Immature natural killer cell (primary cell): Measurements from ENCODE around the gene KIF3A. TPM values are rescaled to one million over a fixed set of nuclear protein-coding genes. Genes with fewer than 3 reads are reported as not detected.

Source experiments
- DNase-seq, 3 donors: peaks; one replicate each; pipeline ENCODE4 v3.0.0; 2022; ENCODE audit warnings: mixed read lengths in 1 of 3
- H3K27ac Mint-ChIP-seq, 6 donors: one replicate each; pipeline ENCODE4 v1.8.0; 2020; ENCODE audit warnings: mixed read lengths in 6 of 6, mild to moderate bottlenecking in 5 of 6, inconsistent platforms in 4 of 6, moderate library complexity in 3 of 6
- H3K27me3 Mint-ChIP-seq, 3 donors: one replicate each; pipeline ENCODE4 v1.8.0; 2020 to 2021; ENCODE audit warnings: low read depth in 3 of 3, mild to moderate bottlenecking in 3 of 3, mixed read lengths in 3 of 3, moderate library complexity in 3 of 3, inconsistent platforms in 1 of 3
- H3K36me3 Mint-ChIP-seq, 3 donors: one replicate each; pipeline ENCODE4 v1.8.0; 2020; ENCODE audit warnings: mixed read lengths in 3 of 3, inconsistent platforms in 2 of 3, mild to moderate bottlenecking in 2 of 3
- H3K4me1 Mint-ChIP-seq, 2 donors: one replicate each; pipeline ENCODE4 v1.8.0; 2020; ENCODE audit warnings: inconsistent platforms in 2 of 2, mild to moderate bottlenecking in 2 of 2, mixed read lengths in 2 of 2, moderate library complexity in 1 of 2
- H3K4me3 Mint-ChIP-seq, 5 donors: one replicate each; pipeline ENCODE4 v1.8.0; 2020; ENCODE audit warnings: mild to moderate bottlenecking in 5 of 5, mixed read lengths in 5 of 5, inconsistent platforms in 3 of 5, moderate library complexity in 3 of 5
- H3K9me3 Mint-ChIP-seq, 6 donors: one replicate each; pipeline ENCODE4 v1.8.0; 2020; ENCODE audit warnings: mild to moderate bottlenecking in 6 of 6, mixed read lengths in 6 of 6, inconsistent platforms in 4 of 6, moderate library complexity in 3 of 6
- polyA plus RNA-seq, 3 donors: library from polyadenylated mRNA; unstranded; fragments of 300-500 nt; fragmentation: Illumina TruSeq; gene quantifications; one replicate each; pipeline ENCODE4 v1.2.3, GENCODE V29; 2021

KIF3A gene
- 10 to 100 TPM in 1 of 3 donors, 1 to 10 TPM in 2; 7.4 to 13.5 (median 8.2) TPM for polyA plus RNA-seq

DNA sequence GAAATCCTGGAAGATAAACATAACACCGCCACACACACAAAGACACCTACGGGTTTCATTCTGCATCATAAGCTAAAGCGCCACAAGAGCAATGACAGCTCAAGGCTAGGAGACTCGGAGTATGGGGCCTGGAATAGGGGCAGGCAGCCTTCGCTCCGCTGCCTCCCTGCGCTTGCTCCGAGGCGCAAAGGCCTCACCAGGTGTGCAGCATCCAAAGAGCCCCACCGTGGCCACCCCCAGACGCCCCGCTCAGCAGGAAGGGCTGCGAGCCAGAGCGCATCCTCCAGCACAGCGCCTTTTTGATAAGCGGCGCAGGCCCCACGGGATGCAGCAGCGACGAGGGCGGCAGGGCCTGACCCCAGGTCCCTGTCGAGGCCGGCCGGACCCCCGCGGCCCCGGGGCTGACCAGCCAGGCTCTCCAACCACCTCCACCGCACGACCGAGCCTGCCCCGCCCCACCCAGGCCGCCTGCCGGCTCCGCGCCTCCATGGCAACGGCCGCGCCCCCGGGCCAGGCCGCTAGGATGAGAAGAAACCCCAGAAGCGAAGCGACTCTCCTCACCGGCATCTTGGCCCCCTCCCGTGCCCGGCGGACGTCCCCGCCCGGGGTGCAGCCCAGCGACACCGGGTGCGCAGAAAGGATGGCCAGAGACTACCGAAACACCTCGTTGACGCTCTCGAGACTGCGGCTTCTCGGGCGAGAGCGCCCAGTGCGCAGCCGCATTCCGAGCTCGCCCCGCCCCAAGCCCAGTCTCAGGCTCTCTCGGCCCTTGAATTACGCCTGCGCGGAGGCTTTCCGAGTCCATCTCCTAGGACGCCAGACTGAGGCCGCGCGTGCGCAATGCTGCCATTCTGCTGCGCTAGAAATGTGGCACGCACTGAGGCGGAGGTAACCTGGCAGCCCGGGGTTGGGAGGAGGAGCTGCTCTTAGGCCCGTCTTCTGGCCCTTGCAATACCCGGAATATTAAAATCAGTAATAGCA, at the start of gene KIF3A:
TSS of gene KIF3A (minus strand) at position 694 of the 981 bp plus-strand sequence. CDS start at position 567, 127 bp downstream.
- peaks cover 5 to 20% (median 6%) of the 10 kb centered on the region in 3 donors for H3K27me3 Mint-ChIP-seq
- H3K4me1 Mint-ChIP-seq, result peaks cover 18 to 24% of the 10 kb centered on the region in 2 donors
- peak within 1 kb of the TSS; percentile 77 to 91 (median 88) for H3K27ac Mint-ChIP-seq
- H3K9me3 Mint-ChIP-seq, result peaks cover 0 to 1% (median under 1%) of the 10 kb centered on the region in 6 donors
- peaks cover 0 to 8% (median 6%) of the 10 kb centered on the region in 3 donors for H3K36me3 Mint-ChIP-seq
- H3K4me3 Mint-ChIP-seq, result peak within 1 kb of the TSS; percentile 86 to 94 (median 91)
- DNase-seq, result peak; percentile 97 to 98 (median 98)

DNA sequence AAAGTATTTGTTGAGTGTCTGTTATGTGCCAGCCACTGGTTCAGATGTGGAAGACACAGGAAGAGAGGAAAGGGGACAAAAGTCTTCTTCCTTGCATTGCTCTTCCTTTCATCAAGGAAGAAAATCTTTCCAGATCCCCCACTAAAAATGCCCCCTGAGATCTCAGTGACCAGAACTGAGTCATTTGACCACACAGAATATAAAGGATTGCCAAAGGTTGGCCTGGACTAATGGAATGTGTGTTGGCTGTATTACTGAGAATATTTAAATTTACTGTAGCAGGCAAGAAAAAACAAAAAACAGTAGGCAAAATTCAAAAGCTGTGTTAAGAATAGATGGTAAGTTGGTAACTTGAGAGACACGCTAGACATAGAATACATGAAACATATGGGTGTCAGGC, 49.7 kb upstream of the KIF3A start:
- Mint-ChIP-seq H3K4me1 (no peaks in the 10 kb centered on the region), H3K27ac (no peak overlapping the region), H3K36me3 (no peaks in the 10 kb centered on the region), H3K9me3 (no peaks in the 10 kb centered on the region), H3K4me3 (no peak overlapping the region), H3K27me3 (peaks cover 4 to 6% (median 6%) of the 10 kb centered on the region in 3 donors)
- no peak for DNase-seq

DNA sequence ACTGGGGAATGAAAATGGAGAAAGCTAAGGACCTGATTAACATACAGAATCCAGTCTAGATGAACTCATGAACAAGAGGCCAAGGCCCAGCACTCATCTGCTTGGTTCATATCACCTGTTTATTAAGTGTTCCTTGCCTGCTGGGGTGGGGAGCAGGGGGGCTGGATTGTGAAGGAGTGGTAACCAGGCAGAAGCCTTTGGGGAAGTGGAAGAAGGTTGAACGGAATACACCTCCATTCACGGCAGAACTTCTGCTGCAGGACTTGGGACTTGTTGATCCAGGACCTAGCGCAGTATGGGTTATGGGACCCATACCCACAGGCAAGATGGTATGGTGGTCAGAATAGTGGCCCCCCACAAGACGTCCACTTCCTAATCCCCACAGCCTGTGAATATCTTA, 48.5 kb upstream of the KIF3A start:
- Mint-ChIP-seq H3K27ac (no peak overlapping the region), H3K27me3 (peaks cover 6 to 11% (median 10%) of the 10 kb centered on the region in 3 donors), H3K4me1 (no peaks in the 10 kb centered on the region), H3K4me3 (no peak overlapping the region), H3K36me3 (no peaks in the 10 kb centered on the region), H3K9me3 (no peaks in the 10 kb centered on the region)
- no peak for DNase-seq

DNA sequence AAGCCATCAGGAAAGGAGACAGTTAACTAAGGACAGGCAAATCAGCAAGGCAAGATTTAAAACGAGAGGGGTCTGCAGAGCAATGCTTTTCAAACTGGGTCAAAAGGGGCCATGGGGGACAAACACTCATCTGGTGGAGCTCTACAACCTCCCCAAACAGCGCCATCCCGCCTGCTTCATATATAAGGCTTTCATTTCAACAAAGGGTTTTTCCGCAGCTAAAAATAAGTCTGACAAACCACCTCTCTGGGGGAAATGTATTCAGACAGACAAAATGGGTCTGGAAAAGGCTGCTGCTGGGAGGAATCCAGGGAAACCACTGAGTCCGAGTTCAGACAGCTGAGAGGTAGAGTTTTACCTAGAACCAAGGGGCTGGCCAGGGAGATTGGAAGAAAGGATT, 48.0 kb upstream of the KIF3A start:
- H3K27ac Mint-ChIP-seq, result no peak overlapping the region
- H3K4me1 Mint-ChIP-seq, result no peaks in the 10 kb centered on the region
- H3K9me3 Mint-ChIP-seq, result no peaks in the 10 kb centered on the region
- H3K4me3 Mint-ChIP-seq, result no peak overlapping the region
- H3K36me3 Mint-ChIP-seq, result no peaks in the 10 kb centered on the region
- H3K27me3 Mint-ChIP-seq, result peaks cover 6 to 11% (median 10%) of the 10 kb centered on the region in 3 donors
- DNase-seq, result no peak

DNA sequence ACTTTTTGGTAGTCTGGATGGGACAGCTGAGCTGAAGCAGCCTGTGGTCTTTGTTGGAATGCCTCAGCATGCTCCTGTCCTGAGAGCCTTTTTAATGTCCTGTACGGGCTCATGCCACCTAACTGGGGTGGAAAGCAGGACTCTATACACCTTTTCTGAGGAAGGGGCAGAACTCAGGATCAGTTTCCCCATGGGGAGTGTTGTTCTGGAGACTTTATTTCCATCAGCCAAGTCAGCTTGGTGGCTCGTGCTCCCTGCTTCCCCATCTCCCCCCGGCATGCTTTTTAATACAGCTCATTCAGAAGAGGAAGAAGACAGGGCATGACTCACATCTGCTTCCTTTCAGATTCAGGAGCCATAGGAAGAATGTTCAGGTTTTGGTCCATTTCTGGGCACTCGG, 44.8 kb upstream of the KIF3A start:
- no peak overlapping the region for H3K4me3 Mint-ChIP-seq
- DNase-seq, result no peak
- H3K36me3 Mint-ChIP-seq, result no peaks in the 10 kb centered on the region
- no peaks in the 10 kb centered on the region for H3K9me3 Mint-ChIP-seq
- H3K27ac Mint-ChIP-seq, result no peak overlapping the region
- peaks cover 8 to 13% of the 10 kb centered on the region in 2 donors for H3K4me1 Mint-ChIP-seq
- H3K27me3 Mint-ChIP-seq, result peaks cover 6 to 14% (median 13%) of the 10 kb centered on the region in 3 donors

DNA sequence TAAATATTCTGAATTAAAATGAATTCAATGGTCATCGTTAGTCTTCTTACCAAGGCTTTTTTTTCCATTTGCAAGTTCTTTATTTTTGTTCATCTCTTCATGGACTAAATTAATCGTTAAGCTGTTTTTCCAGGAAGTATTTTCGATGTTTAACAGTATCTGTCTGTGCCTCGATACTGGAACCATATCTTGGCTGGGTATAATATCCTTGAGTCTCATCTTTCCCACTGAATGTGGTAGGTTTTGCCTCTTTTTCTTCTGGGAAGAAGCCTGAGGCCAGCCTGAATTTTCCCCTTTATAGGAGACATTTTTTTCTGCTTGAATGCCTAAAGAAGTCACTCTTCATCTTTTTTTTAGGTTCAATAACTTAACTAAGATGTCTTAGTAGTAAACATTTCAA, 43.7 kb upstream of the KIF3A start:
- Mint-ChIP-seq H3K27ac (no peak overlapping the region), H3K4me1 (peaks cover 10 to 16% of the 10 kb centered on the region in 2 donors), H3K9me3 (no peaks in the 10 kb centered on the region), H3K36me3 (no peaks in the 10 kb centered on the region), H3K27me3 (peaks cover 6 to 14% (median 13%) of the 10 kb centered on the region in 3 donors), H3K4me3 (no peak overlapping the region)
- DNase-seq, result no peak

DNA sequence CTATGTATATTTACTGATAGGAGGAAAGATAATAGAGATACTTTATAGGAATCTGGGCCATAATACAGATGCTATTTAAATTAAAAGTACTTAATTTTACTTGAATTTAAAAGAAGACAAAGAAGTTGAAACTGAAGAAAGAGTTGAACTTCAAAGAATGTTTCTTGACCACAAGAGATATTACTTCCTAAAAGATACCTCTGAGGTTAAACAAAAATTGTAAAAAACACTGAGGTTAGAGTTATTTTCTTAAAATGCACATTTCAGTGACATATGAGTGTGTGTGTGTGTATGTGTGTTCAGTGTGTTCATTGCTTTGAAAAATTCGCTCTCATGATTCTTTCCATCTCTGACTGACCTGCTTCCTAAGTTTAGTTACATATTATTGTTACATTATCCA, 43.2 kb upstream of the KIF3A start:
- Mint-ChIP-seq H3K4me1 (peaks cover 14 to 21% of the 10 kb centered on the region in 2 donors), H3K4me3 (no peak overlapping the region), H3K27me3 (peaks cover 6 to 14% (median 13%) of the 10 kb centered on the region in 3 donors), H3K9me3 (no peaks in the 10 kb centered on the region), H3K36me3 (no peaks in the 10 kb centered on the region), H3K27ac (no peak overlapping the region)
- DNase-seq, result no peak

DNA sequence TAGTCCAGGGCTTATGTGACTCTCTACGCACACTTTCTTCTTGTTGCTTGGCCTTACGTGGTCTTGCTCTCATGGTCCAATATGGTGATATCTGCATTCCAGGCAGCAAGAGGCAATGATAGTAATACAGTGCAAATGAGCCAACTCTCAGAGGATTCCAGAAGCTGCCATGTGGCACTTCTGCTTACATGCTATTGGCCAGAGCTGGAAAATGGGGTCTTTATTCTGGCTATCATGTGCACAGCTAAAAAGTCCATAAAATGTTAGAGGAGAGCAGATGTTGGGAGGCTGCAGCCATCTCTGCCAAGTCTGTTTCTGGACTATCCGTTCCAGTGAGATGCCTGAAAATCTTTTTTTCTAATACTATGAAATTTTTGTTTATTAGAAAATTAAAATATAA, 42.6 kb upstream of the KIF3A start:
- H3K36me3 Mint-ChIP-seq, result no peaks in the 10 kb centered on the region
- H3K4me1 Mint-ChIP-seq, result peaks cover 14 to 26% of the 10 kb centered on the region in 2 donors
- no peak for DNase-seq
- H3K4me3 Mint-ChIP-seq, result no peak overlapping the region
- H3K9me3 Mint-ChIP-seq, result no peaks in the 10 kb centered on the region
- peaks cover 6 to 14% (median 13%) of the 10 kb centered on the region in 3 donors for H3K27me3 Mint-ChIP-seq
- H3K27ac Mint-ChIP-seq, result no peak overlapping the region

DNA sequence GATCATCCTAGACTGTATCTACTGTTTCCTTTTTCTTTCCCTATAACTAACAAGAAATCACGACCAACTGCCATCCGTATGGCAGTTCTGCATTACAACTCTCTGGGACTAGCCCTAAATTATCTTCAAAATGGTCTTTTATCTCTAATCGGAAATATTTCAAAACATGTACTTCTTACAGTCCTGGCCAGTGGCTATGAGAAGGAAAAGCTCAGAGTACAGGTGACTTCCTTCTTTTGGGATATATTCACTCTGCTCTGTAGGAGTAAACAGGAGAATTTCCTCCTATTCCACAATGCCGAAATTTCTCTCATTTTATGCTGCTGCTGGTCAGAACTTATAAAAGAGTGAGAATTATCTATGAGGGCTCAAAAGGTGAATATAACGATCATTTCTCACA, 41.5 kb upstream of the KIF3A start:
- Mint-ChIP-seq H3K4me1 (peaks cover 14 to 26% of the 10 kb centered on the region in 2 donors), H3K9me3 (no peaks in the 10 kb centered on the region), H3K4me3 (peak overlapping the region in 3 of 5 donors; percentile 64 to 87 (median 81)), H3K27me3 (peaks cover 6 to 14% (median 13%) of the 10 kb centered on the region in 3 donors), H3K27ac (no peak overlapping the region), H3K36me3 (no peaks in the 10 kb centered on the region)
- no peak for DNase-seq

DNA sequence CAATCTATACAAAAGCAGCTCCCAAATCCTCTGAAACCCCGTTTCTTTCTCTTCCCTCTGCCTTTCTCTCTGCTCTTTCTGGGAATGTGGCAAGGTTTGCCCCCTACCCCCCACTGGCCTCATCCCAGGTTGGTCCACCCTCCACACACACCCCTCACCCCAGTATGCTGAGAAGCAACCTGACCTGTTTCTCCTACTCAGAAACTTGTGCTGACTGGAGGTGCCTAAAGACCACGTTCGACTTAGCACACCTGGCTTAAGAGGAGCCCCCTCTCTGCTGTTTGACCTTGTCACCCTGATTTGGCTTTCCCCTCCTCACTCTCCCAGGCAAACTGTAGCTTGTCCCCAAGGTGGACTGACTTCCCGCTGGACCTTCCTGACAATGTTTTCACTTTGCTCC, 40.8 kb upstream of the KIF3A start:
- H3K27me3 Mint-ChIP-seq, result peaks cover 5 to 14% (median 9%) of the 10 kb centered on the region in 3 donors
- H3K36me3 Mint-ChIP-seq, result no peaks in the 10 kb centered on the region

DNA sequence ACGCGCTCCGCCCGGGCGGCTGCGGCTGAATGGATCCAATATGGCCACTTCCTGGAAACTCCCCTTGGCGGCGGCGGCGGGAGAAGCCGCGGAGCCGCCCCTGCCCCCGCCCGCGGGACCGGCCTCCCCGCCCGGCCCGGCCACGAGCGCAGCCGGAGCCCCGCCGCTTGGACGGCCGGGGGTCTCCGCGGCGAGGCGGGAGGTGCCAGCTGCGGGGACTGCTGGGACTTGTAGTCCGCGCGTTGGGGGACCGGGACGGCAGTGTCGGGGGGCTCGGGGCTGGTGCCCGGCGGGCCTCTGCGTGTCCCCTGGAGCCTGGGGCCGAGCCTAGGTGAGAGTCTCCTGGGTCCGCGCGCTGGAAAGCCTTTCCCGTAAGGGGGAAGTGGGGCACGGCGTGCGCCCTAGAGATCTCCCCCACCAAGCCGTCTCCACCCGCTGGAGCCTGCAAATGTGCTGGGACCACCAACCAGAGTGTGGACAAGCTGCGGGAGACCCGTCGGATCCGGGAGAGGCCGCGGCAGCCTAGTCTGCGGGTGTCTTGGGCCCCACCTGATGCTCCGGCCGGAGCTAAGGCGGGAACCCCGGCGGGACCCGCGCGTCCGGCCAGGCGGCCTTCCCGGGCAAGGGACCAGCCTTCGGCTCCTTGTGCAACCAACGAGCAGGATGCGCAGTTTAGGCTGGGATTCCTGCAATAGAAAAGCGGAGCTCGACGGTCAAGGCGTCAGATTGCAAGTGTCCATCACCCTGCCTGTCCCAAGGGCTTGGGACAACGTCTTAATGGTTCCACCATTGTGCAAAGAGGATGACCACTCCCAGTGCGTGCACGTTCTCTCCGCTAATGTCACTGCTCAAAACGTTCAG, 40.1 kb upstream of the KIF3A start, which contains the start of gene SEPTIN8:
TSS of gene SEPTIN8 (minus strand) at position 31 of the 861 bp plus-strand sequence. CDS start 102 bp downstream, outside the sequence.
- peaks cover 14 to 26% of the 10 kb centered on the region in 2 donors for H3K4me1 Mint-ChIP-seq
- peak; percentile 41 to 50 (median 44) for DNase-seq
- peaks cover 4 to 14% (median 7%) of the 10 kb centered on the region in 3 donors for H3K27me3 Mint-ChIP-seq
- no peaks in the 10 kb centered on the region for H3K36me3 Mint-ChIP-seq
- H3K9me3 Mint-ChIP-seq, result no peaks in the 10 kb centered on the region
- H3K4me3 Mint-ChIP-seq, result peak within 1 kb of the TSS; percentile 64 to 87 (median 74)
- peak within 1 kb of the TSS in 3 of 6 donors; percentile 33 to 75 (median 56) for H3K27ac Mint-ChIP-seq

More for the DNA sequence above, 40.8 kb upstream of the KIF3A start:
- peak overlapping the region; percentile 64 to 87 (median 72) for H3K4me3 Mint-ChIP-seq
- peaks cover 14 to 26% of the 10 kb centered on the region in 2 donors for H3K4me1 Mint-ChIP-seq
- DNase-seq, result no peak
- H3K27ac Mint-ChIP-seq, result peak overlapping the region in 5 of 6 donors; percentile 13 to 75 (median 17)
- no peaks in the 10 kb centered on the region for H3K9me3 Mint-ChIP-seq

DNA sequence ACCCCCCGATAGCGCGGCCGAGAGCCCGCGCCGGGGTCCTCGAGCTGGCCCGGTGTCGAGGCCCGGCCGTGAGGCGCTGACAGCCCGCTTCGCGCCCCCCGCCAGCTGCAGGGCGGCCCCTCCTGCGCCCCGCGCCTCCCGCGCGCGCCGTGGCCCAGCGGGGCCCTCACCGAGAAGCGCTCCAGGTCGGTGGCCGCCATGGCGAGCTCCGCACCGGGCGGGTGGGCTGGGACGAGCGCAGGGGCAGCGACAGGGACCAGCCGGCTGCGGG, 39.5 kb upstream of the KIF3A start:
- DNase-seq, result no peak
- H3K36me3 Mint-ChIP-seq, result no peaks in the 10 kb centered on the region
- H3K9me3 Mint-ChIP-seq, result no peaks in the 10 kb centered on the region
- peaks cover 3 to 9% (median 6%) of the 10 kb centered on the region in 3 donors for H3K27me3 Mint-ChIP-seq
- H3K4me1 Mint-ChIP-seq, result peaks cover 14 to 26% of the 10 kb centered on the region in 2 donors
- no peak overlapping the region for H3K4me3 Mint-ChIP-seq
- no peak overlapping the region for H3K27ac Mint-ChIP-seq

DNA sequence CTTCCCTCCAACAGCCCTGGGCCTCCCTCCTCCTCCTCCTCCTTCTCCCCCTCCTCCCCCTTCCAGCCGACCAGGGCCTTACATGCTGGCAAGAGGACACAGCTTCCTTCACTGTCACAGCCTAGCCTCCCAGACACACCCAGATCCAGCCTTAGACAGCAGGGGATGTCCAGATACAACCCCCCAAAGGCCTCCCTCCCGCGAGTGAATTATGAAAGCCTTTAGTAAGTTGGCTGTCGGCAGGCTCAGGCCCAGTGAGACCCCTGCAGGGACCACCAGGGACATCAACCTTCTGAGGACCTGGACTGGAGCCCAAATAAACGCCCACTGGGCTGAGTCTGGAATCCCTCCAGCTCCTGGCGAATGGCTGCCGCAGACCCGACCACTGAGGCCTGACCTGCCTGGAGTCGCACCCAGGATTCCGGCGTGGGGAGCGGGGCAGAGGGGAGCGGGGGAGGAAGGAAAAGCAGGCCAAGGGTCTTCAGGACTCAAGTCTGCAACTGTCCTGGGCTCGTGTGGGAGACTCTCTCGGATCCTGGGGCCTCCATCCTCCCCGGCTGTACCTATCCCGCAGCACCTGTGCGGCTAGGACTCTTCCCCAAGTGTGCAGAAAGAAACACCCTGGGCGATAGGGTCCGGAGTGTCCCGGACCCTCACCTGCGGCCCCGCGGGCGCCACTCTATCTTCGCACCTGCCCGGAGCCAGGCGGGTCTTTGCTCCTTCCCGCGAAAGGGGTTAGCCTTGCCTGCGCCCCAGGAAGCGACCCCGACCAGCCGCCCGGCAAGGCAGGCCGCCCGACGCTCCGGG, 39.0 kb upstream of the KIF3A start:
- Mint-ChIP-seq H3K4me1 (peaks cover 14 to 26% of the 10 kb centered on the region in 2 donors), H3K4me3 (peak overlapping the region; percentile 54 to 79 (median 74)), H3K27me3 (peaks cover 2 to 6% (median 3%) of the 10 kb centered on the region in 3 donors), H3K27ac (peak overlapping the region in 1 of 6 donors; percentile 56), H3K9me3 (no peaks in the 10 kb centered on the region), H3K36me3 (no peaks in the 10 kb centered on the region)
- no peak for DNase-seq
